B cell (primary cell): ENCODE measurements around the gene HNRNPK. TPM values are rescaled to one million over a fixed set of nuclear protein-coding genes. Genes with fewer than 3 reads are reported as not detected.

Source experiments
- ATAC-seq: fragments of 200-7000 bp; cut with Tn5 transposase; one replicate; pipeline ENCODE4 v1.10.0; 2021; ENCODE audit warnings: low read depth, mild to moderate bottlenecking, moderate number of reproducible peaks, moderate library complexity
- CTCF ChIA-PET: fragments of 350-600 bp; sonication (Branson Sonifier 250); formaldehyde crosslinking; loops from one replicate; lab custom pipeline; 2021; ENCODE audit warnings: antibody characterized with exemption, inconsistent platforms; lab: Charles Lee
- POLR2A ChIA-PET: fragments of 350-600 bp; sonication (Branson Sonifier 250); formaldehyde crosslinking; loops from one replicate; lab custom pipeline; 2021; ENCODE audit warnings: antibody characterized with exemption; lab: Charles Lee
- DNase-seq: peaks from one replicate; pipeline ENCODE4 v3.0.0; 2013
- H2AFZ ChIP-seq: 2 replicates; pipeline ENCODE4 v1.6.1; 2012; ENCODE audit warnings: mild to moderate bottlenecking, low read depth, low read length; ENCODE audit not compliant: insufficient read depth, poor library complexity, severe bottlenecking
- H3K27ac ChIP-seq, 2 donors: 1 replicate in 1 of 2; 2 replicates in 1 of 2; pipeline ENCODE4 v1.5.1; 2012 to 2013; ENCODE audit warnings: low read length in 2 of 2, mild to moderate bottlenecking in 2 of 2, moderate library complexity in 1 of 2
- H3K27me3 ChIP-seq, 4 experiments: fragments of 200-600 bp in 1 of 4; sonication (generic) in 1 of 4; replicated peaks in 1 of 4; 1 replicate in 2 of 4; 2 replicates in 2 of 4; pipeline versions ENCODE4 v1.6.1 to v1.7.0; 2013 to 2016; ENCODE audit warnings: low read length in 3 of 4, mild to moderate bottlenecking in 2 of 4, mixed read lengths in 1 of 4, moderate library complexity in 1 of 4; ENCODE audit not compliant: insufficient read depth in 4 of 4, control insufficient read depth in 3 of 4; ENCODE audit errors: control extremely low read depth in 1 of 4
- H3K36me3 ChIP-seq, 2 experiments: replicated peaks in 1 of 2; 1 replicate in 1 of 2; 2 replicates in 1 of 2; pipeline versions ENCODE4 v1.6.1 to v1.7.1; 2013; ENCODE audit warnings: low read length in 1 of 2; ENCODE audit not compliant: insufficient read depth in 2 of 2, control insufficient read depth in 1 of 2; ENCODE audit errors: control extremely low read depth in 1 of 2, extremely low read depth in 1 of 2
- H3K4me1 ChIP-seq, 2 donors: fragments of 200-600 bp in 1 of 2; sonication (generic) in 1 of 2; 1 replicate in 1 of 2; 2 replicates in 1 of 2; pipeline versions ENCODE4 v1.5.1 to v1.6.1; 2013 to 2017; ENCODE audit warnings: low read length in 2 of 2; ENCODE audit not compliant: control insufficient read depth in 2 of 2, insufficient read depth in 2 of 2
- H3K4me2 ChIP-seq: replicated peaks from 2 replicates; pipeline ENCODE3; 2012; ENCODE audit warnings: mild to moderate bottlenecking, low read depth, low read length; ENCODE audit not compliant: poor library complexity, severe bottlenecking
- H3K4me3 ChIP-seq, 5 experiments: fragments of 200-600 bp in 1 of 5; sonication (generic) in 1 of 5; 1 replicate in 3 of 5; 2 replicates in 2 of 5; pipeline versions ENCODE4 v1.5.1 to v1.7.0; 2011 to 2016; ENCODE audit warnings: low read length in 4 of 5, mild to moderate bottlenecking in 4 of 5, low read depth in 2 of 5, control low read depth in 1 of 5, moderate library complexity in 1 of 5; ENCODE audit not compliant: insufficient read depth in 1 of 5; ENCODE audit errors: control extremely low read depth in 1 of 5, extremely low read depth in 1 of 5
- H3K79me2 ChIP-seq: fragments of 200-600 bp; sonication (generic); one replicate; pipeline ENCODE4 v1.6.0; 2016; ENCODE audit warnings: low read length; ENCODE audit not compliant: control insufficient read depth, insufficient read depth
- H3K9ac ChIP-seq: fragments of 200-600 bp; sonication (generic); 2 replicates; pipeline ENCODE4 v1.6.1; 2017; ENCODE audit warnings: mild to moderate bottlenecking, low read length, moderate library complexity
- H3K9me3 ChIP-seq, 3 donors: one replicate each; pipeline versions ENCODE4 v1.6.1 to v1.7.1; 2013; ENCODE audit warnings: low read length in 2 of 3; ENCODE audit not compliant: control insufficient read depth in 2 of 3, insufficient read depth in 1 of 3; ENCODE audit errors: control extremely low read depth in 1 of 3
- H4K20me1 ChIP-seq: 2 replicates; pipeline ENCODE4 v1.6.0; 2012; ENCODE audit warnings: mild to moderate bottlenecking, low read length; ENCODE audit not compliant: insufficient read depth, control insufficient read depth, poor library complexity, severe bottlenecking
- H3K27ac Mint-ChIP-seq: one replicate; pipeline ENCODE4 v1.8.0; 2021; ENCODE audit warnings: mixed read lengths
- H3K27me3 Mint-ChIP-seq: one replicate; pipeline ENCODE4 v1.8.0; 2021; ENCODE audit warnings: mixed read lengths
- H3K4me1 Mint-ChIP-seq: one replicate; pipeline ENCODE4 v1.8.0; 2021; ENCODE audit warnings: mixed read lengths
- H3K4me3 Mint-ChIP-seq: one replicate; pipeline ENCODE4 v1.8.0; 2021; ENCODE audit warnings: mixed read lengths
- H3K9me3 Mint-ChIP-seq: one replicate; pipeline ENCODE4 v1.8.0; 2022; ENCODE audit warnings: mixed read lengths; ENCODE audit not compliant: insufficient read depth
- CTCF ChIP-seq: fragments of 200-600 bp; IDR thresholded peaks from one replicate; pipeline ENCODE4 v1.8.0; 2022; ENCODE audit warnings: antibody characterized with exemption, mild to moderate bottlenecking
- EZH2 ChIP-seq: IDR thresholded peaks from 2 replicates; pipeline ENCODE4 v1.6.1; 2012; ENCODE audit warnings: borderline replicate concordance, low read depth, mild to moderate bottlenecking, moderate library complexity, low read length; ENCODE audit not compliant: insufficient read depth, poor library complexity, severe bottlenecking
- WGBS: methylation state at CpG from one replicate; pipeline ENCODE4 v1.1.5; 2013; ENCODE audit warnings: missing lambda C conversion rate; ENCODE audit not compliant: insufficient coverage; 5-methylcytosine and 5-hydroxymethylcytosine counted together
- intact Hi-C: fragments of 100-400 bp; cut with micrococcal nuclease; formaldehyde crosslinking; loops from one replicate; pipeline ENCODE4 v1.10.0; 2022
- polyA plus RNA-seq: library from polyadenylated mRNA; depleted of rRNA; stranded (reverse); fragments of >200 nt; gene quantifications from 2 replicates; pipeline ENCODE4 v1.2.3, GENCODE V29; 2012
- total RNA-seq, 2 donors: library from RNA; stranded (reverse); fragments of 120-200 nt in 1 of 2; gene quantifications; 1 replicate in 1 of 2; 2 replicates in 1 of 2; pipeline versions ENCODE4 v1.2.3 to v1.2.4, GENCODE V29; 2013 to 2022

Gene HNRNPK
- total and polyA plus RNA-seq, 2 donors (not counting 1 experiment from before 2014, with no cell fraction given), result 210 to 524 TPM

- POLR2A ChIA-PET, result interaction anchor here (2.0 kb wide), 1 partner anchor 19 kb away, joined by 9 read pairs; the partner anchor contains the start of genes HNRNPK and RMI1
- Mint-ChIP-seq H3K4me1 (peaks cover 10% of the 10 kb centered on the region), H3K27ac (no peak overlapping the region), H3K9me3 (no peaks in the 10 kb centered on the region), H3K4me3 (no peak overlapping the region), H3K27me3 (no peaks in the 10 kb centered on the region)
- 86% methylated on average over 5 of the region's 5 CpGs for WGBS
- no peaks in the 10 kb centered on the region for H3K36me3 ChIP-seq
- no peak overlapping the region for H3K9ac ChIP-seq
- no peaks in the 10 kb centered on the region for H4K20me1 ChIP-seq
- TF ChIP-seq CTCF (no peak), EZH2 (no peak)
- no peaks in the 10 kb centered on the region for H3K79me2 ChIP-seq
- no peaks in the 10 kb centered on the region for H3K27me3 ChIP-seq
- peaks cover 0 to 4% of the 10 kb centered on the region in 2 donors for H3K4me1 ChIP-seq
- H3K9me3 ChIP-seq, result no peaks in the 10 kb centered on the region
- intact Hi-C loops, result no loop called here
- DNase-seq (no peak), ATAC-seq (no peak)
- H3K4me3 ChIP-seq, result no peak overlapping the region
- no peak overlapping the region for H2AFZ ChIP-seq
- CTCF ChIA-PET, result interaction anchor here (1.8 kb wide), 1 partner anchor 212 kb away, joined by 5 read pairs; no protein-coding TSS in a partner anchor
- H3K27ac ChIP-seq, result no peak overlapping the region
- H3K4me2 ChIP-seq, result no peak overlapping the region
Measured at GRCh38 chr9:83960991-83961390, 19.0 kb downstream of the HNRNPK start.

GRCh38 chr9:83959061-83959460 lies 21.0 kb downstream of the HNRNPK start:
- Histone ChIP-seq H2AFZ (no peak overlapping the region), H3K79me2 (no peaks in the 10 kb centered on the region), H3K9me3 (no peaks in the 10 kb centered on the region), H4K20me1 (no peaks in the 10 kb centered on the region), H3K27ac (no peak overlapping the region), H3K4me2 (no peak overlapping the region), H3K27me3 (no peaks in the 10 kb centered on the region), H3K4me3 (no peak overlapping the region), H3K4me1 (peaks cover 8 to 11% of the 10 kb centered on the region in 2 donors), H3K9ac (no peak overlapping the region), H3K36me3 (no peaks in the 10 kb centered on the region)
- peaks cover 18% of the 10 kb centered on the region for H3K4me1 Mint-ChIP-seq
- CTCF ChIA-PET, result no interaction called here
- DNase-seq (no peak), ATAC-seq (no peak)
- no peaks in the 10 kb centered on the region for H3K27me3 Mint-ChIP-seq
- no peak overlapping the region for H3K27ac Mint-ChIP-seq
- no peak overlapping the region for H3K4me3 Mint-ChIP-seq
- TF ChIP-seq EZH2 (no peak), CTCF (no peak)
- POLR2A ChIA-PET, result no interaction called here
- H3K9me3 Mint-ChIP-seq, result no peaks in the 10 kb centered on the region
- intact Hi-C loops, result no loop called here
- WGBS, result 67% methylated on average over 1 of the region's 4 CpGs
